Measurements from ENCODE around the gene STMN3. TPM values are rescaled to one million over a fixed set of nuclear protein-coding genes. Genes with fewer than 3 reads are reported as not detected.
"Not testable (repeated sequence)": the region's sequence is repeated elsewhere in the genome, so short reads cannot be mapped to it uniquely, and the experiment has no call there.

The STMN3 gene
- total RNA-seq, 2 donors from 2014 or later = 5.7 to 10.1 TPM

DNA sequence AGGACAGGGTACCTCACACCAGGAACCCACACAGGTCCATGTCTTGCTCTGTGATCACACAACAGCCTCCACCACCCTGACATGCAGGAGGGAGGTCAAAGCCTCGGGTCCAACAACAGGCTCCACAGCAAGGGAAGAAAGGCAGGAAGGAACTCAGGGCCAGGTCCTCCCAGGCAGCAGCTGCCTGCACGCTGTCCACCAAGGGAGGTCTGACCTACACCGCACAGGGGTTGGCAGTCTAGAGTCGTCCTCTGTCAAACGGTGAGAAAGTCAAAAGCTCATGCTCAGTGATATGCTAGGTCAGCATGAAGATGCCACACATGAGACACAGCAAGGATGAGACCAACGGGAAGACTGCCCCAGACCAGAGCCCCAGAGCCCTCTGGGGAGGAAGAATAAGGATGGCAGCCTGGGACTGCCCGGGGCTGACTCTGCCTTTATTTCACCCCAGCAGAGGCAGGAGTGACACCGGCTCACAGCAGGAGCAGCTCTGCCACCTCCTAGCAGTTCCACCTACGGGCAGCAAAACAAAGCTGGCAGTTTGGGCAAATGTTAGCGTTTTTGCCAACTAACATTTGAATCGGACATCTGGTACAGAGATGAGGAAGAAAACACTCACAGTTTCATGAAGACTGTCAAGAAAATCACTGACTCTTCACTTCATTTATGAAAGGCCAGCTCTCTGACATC lies 34.8 kb downstream of the STMN3 start:
- H3K36me3 ChIP-seq = peaks cover 30% of the 10 kb centered on the region
- no peak for DNase-seq (ENCODE audit: low spot score)

DNA sequence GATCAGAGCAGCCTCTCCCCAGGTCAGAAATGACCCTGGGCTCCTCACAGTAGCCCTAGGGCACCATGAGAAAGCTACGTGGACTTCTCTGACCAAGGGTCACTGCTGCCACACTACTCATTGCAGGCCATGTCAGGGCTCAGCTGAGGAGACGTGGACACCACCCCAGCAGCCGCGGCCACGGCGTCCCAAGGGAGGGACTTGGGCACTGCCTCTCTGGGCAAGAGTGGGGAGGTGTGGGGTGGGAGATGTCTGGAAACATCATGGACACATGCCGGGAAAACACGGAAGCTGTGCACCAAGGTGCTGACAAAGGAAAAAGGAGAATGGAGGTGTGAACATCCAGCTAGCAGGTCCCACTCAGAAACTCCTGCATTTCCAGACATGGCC lies 35.4 kb downstream of the STMN3 start:
- H3K27me3 ChIP-seq = no peaks in the 10 kb centered on the region
- H3K9me3 ChIP-seq = no peaks in the 10 kb centered on the region
- H3K27ac ChIP-seq = no peak overlapping the region
- H3K4me3 ChIP-seq = no peak overlapping the region
- TF ChIP-seq, protein P1, sequence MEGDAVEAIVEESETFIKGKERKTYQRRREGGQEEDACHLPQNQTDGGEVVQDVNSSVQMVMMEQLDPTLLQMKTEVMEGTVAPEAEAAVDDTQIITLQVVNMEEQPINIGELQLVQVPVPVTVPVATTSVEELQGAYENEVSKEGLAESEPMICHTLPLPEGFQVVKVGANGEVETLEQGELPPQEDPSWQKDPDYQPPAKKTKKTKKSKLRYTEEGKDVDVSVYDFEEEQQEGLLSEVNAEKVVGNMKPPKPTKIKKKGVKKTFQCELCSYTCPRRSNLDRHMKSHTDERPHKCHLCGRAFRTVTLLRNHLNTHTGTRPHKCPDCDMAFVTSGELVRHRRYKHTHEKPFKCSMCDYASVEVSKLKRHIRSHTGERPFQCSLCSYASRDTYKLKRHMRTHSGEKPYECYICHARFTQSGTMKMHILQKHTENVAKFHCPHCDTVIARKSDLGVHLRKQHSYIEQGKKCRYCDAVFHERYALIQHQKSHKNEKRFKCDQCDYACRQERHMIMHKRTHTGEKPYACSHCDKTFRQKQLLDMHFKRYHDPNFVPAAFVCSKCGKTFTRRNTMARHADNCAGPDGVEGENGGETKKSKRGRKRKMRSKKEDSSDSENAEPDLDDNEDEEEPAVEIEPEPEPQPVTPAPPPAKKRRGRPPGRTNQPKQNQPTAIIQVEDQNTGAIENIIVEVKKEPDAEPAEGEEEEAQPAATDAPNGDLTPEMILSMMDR (IDR thresholded peaks at IDR 0.05) = no peak
- DNase-seq (ENCODE audit: low spot score) = no peak
- H3K36me3 ChIP-seq = peaks cover 30% of the 10 kb centered on the region
- no peaks in the 10 kb centered on the region for H3K4me1 ChIP-seq

More for the DNA sequence above, 34.8 kb downstream of the STMN3 start:
- TF ChIP-seq, protein P1 (IDR thresholded peaks at IDR 0.05) = no peak
- no peaks in the 10 kb centered on the region for H3K27me3 ChIP-seq
- no peak overlapping the region for H3K4me3 ChIP-seq
- no peaks in the 10 kb centered on the region for H3K9me3 ChIP-seq
- H3K27ac ChIP-seq = no peak overlapping the region
- H3K4me1 ChIP-seq = no peaks in the 10 kb centered on the region

DNA sequence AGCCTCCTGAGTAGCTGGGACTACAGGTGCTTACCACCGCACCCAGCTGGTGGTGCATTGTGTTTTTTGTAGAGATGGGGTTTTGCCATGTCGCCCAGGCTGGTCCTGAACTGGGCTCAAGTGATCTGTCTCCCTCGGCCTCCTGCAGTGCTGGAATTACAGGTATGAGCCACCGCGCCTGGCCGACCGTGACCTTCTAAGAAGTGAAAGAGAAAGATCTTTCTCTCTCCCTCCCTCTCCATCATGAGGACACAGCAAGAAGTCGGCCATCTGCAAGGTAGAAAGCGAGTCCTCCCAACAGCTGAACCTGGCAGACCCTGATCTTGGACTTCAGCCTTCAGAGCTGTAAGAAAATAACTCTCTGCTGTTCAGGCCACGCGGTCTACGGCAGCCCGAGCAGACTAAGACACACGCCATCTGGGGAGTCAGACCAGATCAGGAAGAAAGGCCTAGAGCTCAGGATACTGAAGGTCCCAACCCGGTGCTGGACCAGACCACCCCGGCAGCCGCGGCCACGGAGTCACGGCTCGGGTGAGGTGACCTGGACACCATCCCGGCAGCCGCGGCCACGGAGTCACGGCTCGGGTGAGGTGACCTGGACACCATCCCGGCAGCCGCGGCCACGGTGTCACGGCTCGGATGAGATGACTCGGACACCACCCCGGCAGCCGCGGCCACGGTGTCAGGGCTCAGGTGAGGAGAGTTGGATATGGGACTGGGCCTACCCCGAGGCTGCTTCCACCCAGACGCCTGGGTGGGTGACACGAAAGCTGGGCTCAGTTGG lies 35.9 kb downstream of the STMN3 start:
- no peak overlapping the region for H3K4me3 ChIP-seq
- H3K9me3 ChIP-seq = no peaks in the 10 kb centered on the region
- peaks cover 30% of the 10 kb centered on the region for H3K36me3 ChIP-seq
- peaks cover 0 to 5% of the 10 kb centered on the region in 2 donors for H3K4me1 ChIP-seq
- no peaks in the 10 kb centered on the region for H3K27me3 ChIP-seq
- TF ChIP-seq, protein P1 (IDR thresholded peaks at IDR 0.05) = no peak
- H3K27ac ChIP-seq = no peak overlapping the region
- no peak for DNase-seq (ENCODE audit: low spot score)

DNA sequence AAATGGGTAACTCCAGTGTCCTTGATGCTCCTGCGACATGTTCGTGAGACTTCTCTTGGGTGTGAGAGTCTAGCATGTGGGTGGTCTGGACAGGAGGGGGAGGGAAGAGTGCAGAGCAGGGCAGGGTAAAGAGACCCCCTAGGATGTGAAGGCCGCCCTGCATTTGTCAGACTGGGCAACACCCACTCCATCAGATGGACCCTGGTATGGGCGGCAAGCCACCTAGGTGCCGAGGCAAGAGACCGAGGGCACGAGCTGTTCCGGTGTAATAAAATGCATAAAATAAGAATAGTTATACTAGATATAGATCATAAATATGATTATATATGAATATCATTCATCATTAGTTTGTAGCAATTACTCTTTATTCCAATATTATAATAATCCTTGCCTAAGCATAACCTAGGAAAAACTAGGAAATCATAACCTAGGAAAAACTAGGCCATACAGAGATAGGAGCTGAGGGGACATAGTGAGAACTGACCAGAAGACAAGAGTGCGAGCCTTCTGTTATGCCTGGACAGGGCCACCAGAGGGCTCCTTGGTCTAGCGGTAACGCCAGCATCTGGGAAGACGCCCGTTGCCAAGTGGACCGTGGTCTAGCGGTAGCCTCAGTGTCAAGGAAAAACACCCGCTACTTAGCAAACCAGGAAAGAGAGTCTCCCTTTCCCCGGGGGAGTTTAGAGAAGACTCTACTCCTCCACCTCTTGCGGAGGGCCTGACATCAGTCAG lies 39.2 kb downstream of the STMN3 start:
- not testable (repeated sequence) for H3K27ac ChIP-seq; H3K4me3 ChIP-seq; H3K9me3 ChIP-seq; DNase-seq (ENCODE audit: low spot score); H3K4me1 ChIP-seq; H3K27me3 ChIP-seq
- TF ChIP-seq, protein P1 (IDR thresholded peaks at IDR 0.05) = peak in 1 of 2 donors; percentile 58
- peaks cover 28% of the 10 kb centered on the region for H3K36me3 ChIP-seq

DNA sequence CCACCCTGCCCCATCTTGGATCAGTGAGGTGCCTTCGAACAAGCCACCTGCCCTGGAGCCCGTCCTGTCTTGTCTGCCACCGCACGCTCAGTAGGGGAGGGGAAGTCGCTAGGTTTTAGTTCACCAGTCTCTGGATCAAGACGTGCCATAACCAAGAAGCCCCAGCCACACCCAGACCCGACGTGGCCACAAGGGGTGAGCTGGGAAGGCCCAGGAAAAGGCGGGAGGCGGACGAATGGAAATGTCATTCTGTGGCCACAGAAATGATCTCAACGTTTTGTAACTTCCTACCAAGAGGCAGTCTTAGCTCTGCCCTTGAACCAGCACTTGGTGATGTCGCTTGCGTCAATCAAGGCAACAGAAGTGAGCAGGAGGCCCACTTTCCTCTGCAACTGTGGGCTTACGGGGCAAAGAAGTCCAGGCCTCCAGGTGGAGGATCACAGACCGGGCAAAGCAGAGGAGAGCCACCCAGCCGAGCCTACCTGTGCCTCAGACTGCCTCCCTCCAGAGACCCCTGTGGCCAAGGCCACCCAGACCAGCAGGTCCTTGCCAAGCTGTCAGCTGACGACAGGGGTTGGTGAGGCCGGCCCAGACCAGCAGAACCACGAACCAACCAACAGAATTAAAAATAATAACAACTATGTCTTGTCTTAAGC lies 40.8 kb downstream of the STMN3 start:
- H3K4me3 ChIP-seq = no peak overlapping the region
- DNase-seq (ENCODE audit: low spot score) = no peak
- H3K27me3 ChIP-seq = no peaks in the 10 kb centered on the region
- no peak overlapping the region for H3K27ac ChIP-seq
- H3K9me3 ChIP-seq = no peaks in the 10 kb centered on the region
- peaks cover 12% of the 10 kb centered on the region for H3K36me3 ChIP-seq
- TF ChIP-seq, protein P1 (IDR thresholded peaks at IDR 0.05) = no peak
- H3K4me1 ChIP-seq = peaks cover 0 to 5% of the 10 kb centered on the region in 2 donors

Measured in right atrium auricular region (tissue), 2 donors.